Ammon's horn (tissue), 1 donor: ENCODE data around the gene SPNS1.
"Not testable (repeated sequence)": the region's sequence is repeated elsewhere in the genome, so short reads cannot be mapped to it uniquely, and the experiment has no call there.

Source experiments
- DNase-seq: peaks from one replicate; pipeline ENCODE4 v3.0.0-alpha.2; 2016; ENCODE audit warnings: low spot score

The SPNS1 gene

GRCh38 chr16:28989363-28989762, 14.8 kb downstream of the SPNS1 start:
- DNase-seq: no peak

GRCh38 chr16:28990375-28991040, 15.9 kb downstream of the SPNS1 start:
- no peak for DNase-seq

GRCh38 chr16:28991687-28992086, 17.1 kb downstream of the SPNS1 start:
- no peak for DNase-seq

GRCh38 chr16:28992496-28992895, 17.9 kb downstream of the SPNS1 start:
- DNase-seq: no peak

GRCh38 chr16:28998837-28999236, 24.3 kb downstream of the SPNS1 start:
- DNase-seq: no peak

- DNase-seq: no peak
These were observed 25.0 kb downstream of the SPNS1 start for GRCh38 chr16:28999577-28999976.

- no peak for DNase-seq
These were observed 25.4 kb downstream of the SPNS1 start for GRCh38 chr16:29000019-29000418.

- not testable (repeated sequence) for DNase-seq
These were observed 30.0 kb downstream of the SPNS1 start for GRCh38 chr16:29004496-29005139.

- peak; percentile 68 for DNase-seq
These were observed 33.4 kb downstream of the SPNS1 start for GRCh38 chr16:29007730-29008593.

GRCh38 chr16:29009050-29009837, 34.7 kb downstream of the SPNS1 start:
- DNase-seq: no peak

- DNase-seq: no peak
These were observed 35.2 kb downstream of the SPNS1 start for GRCh38 chr16:29009838-29010166.

GRCh38 chr16:29011112-29011511, 36.5 kb downstream of the SPNS1 start:
- DNase-seq: no peak

- no peak for DNase-seq
These were observed 37.3 kb downstream of the SPNS1 start for GRCh38 chr16:29011851-29012250.

- no peak for DNase-seq
These were observed 38.5 kb downstream of the SPNS1 start for GRCh38 chr16:29012913-29013553.

- DNase-seq: no peak
These were observed 40.0 kb downstream of the SPNS1 start for GRCh38 chr16:29014561-29015069.

GRCh38 chr16:29022196-29022595, 47.6 kb downstream of the SPNS1 start:
- no peak for DNase-seq

- DNase-seq: no peak
These were observed 49.0 kb downstream of the SPNS1 start for GRCh38 chr16:29023279-29024277.

GRCh38 chr16:29024278-29024677, 49.7 kb downstream of the SPNS1 start:
- DNase-seq: no peak

- no peak for DNase-seq
These were observed 50.6 kb downstream of the SPNS1 start for GRCh38 chr16:29025218-29025617.

GRCh38 chr16:29025735-29026134, 51.2 kb downstream of the SPNS1 start:
- no peak for DNase-seq
